ENCODE measurements around the gene AP1AR.
A peak's percentile ranks its signal among the peaks of the same experiment; 100 is the strongest.

The AP1AR gene

GRCh38 chr4:112257098-112257497 lies 25.5 kb downstream of the AP1AR start:
- no peaks in the 10 kb centered on the region for H3K36me3 ChIP-seq (ENCODE audit: insufficient read depth, low read length)
- TF ChIP-seq CTCF (IDR thresholded peaks at IDR 0.05; ENCODE audit: low read length) (no peak), EZH2 (IDR thresholded peaks at IDR 0.05; ENCODE audit: borderline replicate concordance, low read length) (no peak)
- no peaks in the 10 kb centered on the region for H3K27me3 ChIP-seq (ENCODE audit: insufficient read depth, low read length)
- H3K4me3 ChIP-seq (ENCODE audit: low read depth, low read length, poor library complexity, severe bottlenecking): no peak overlapping the region
- no peak overlapping the region for H3K9ac ChIP-seq (ENCODE audit: low read length)
- H3K79me2 ChIP-seq (ENCODE audit: insufficient read depth, low read length): no peaks in the 10 kb centered on the region
- peaks cover 8% of the 10 kb centered on the region for H3K4me1 ChIP-seq (ENCODE audit: insufficient read depth, low read length, severe bottlenecking)
- H3K4me2 ChIP-seq (ENCODE audit: low read length): no peak overlapping the region
- H3K27ac ChIP-seq (ENCODE audit: low read depth, low read length, poor library complexity, severe bottlenecking): no peak overlapping the region
- no peaks in the 10 kb centered on the region for H4K20me1 ChIP-seq (ENCODE audit: insufficient read depth, low read length)
- H2AFZ ChIP-seq (ENCODE audit: low read length): no peak overlapping the region
- no peaks in the 10 kb centered on the region for H3K9me3 ChIP-seq (ENCODE audit: low read length)
- no peaks in the 10 kb centered on the region for H3K9me2 ChIP-seq (ENCODE audit: low read depth, low read length)
- H3F3A ChIP-seq (ENCODE audit: insufficient read depth, low read length): no peaks in the 10 kb centered on the region

- H3K9me2 ChIP-seq (ENCODE audit: low read depth, low read length): no peaks in the 10 kb centered on the region
- peaks cover 4% of the 10 kb centered on the region; the same call in 1 of the 2 replicates for H3K36me3 ChIP-seq (ENCODE audit: insufficient read depth, low read length)
- no peaks in the 10 kb centered on the region for H3F3A ChIP-seq (ENCODE audit: insufficient read depth, low read length)
- H4K20me1 ChIP-seq (ENCODE audit: insufficient read depth, low read length): no peaks in the 10 kb centered on the region
- H3K4me2 ChIP-seq (ENCODE audit: low read length): no peak overlapping the region
- H2AFZ ChIP-seq (ENCODE audit: low read length): no peak overlapping the region
- H3K27ac ChIP-seq (ENCODE audit: low read depth, low read length, poor library complexity, severe bottlenecking): no peak overlapping the region
- TF ChIP-seq CTCF (IDR thresholded peaks at IDR 0.05; ENCODE audit: low read length) (peak; percentile 46), EZH2 (IDR thresholded peaks at IDR 0.05; ENCODE audit: borderline replicate concordance, low read length) (no peak)
- no peaks in the 10 kb centered on the region for H3K9me3 ChIP-seq (ENCODE audit: low read length)
- H3K9ac ChIP-seq (ENCODE audit: low read length): no peak overlapping the region
- no peaks in the 10 kb centered on the region for H3K27me3 ChIP-seq (ENCODE audit: insufficient read depth, low read length)
- H3K79me2 ChIP-seq (ENCODE audit: insufficient read depth, low read length): no peaks in the 10 kb centered on the region
- no peak overlapping the region for H3K4me3 ChIP-seq (ENCODE audit: low read depth, low read length, poor library complexity, severe bottlenecking)
- no peaks in the 10 kb centered on the region for H3K4me1 ChIP-seq (ENCODE audit: insufficient read depth, low read length, severe bottlenecking)
These were observed 35.2 kb downstream of the AP1AR start for GRCh38 chr4:112266823-112267222.

GRCh38 chr4:112270051-112270450 lies 38.5 kb downstream of the AP1AR start:
- no peaks in the 10 kb centered on the region for H3K4me1 ChIP-seq (ENCODE audit: insufficient read depth, low read length, severe bottlenecking)
- TF ChIP-seq EZH2 (IDR thresholded peaks at IDR 0.05; ENCODE audit: borderline replicate concordance, low read length): no peak
- TF ChIP-seq CTCF (IDR thresholded peaks at IDR 0.05; ENCODE audit: low read length): no peak
- no peak overlapping the region for H3K4me2 ChIP-seq (ENCODE audit: low read length)
- no peak overlapping the region for H2AFZ ChIP-seq (ENCODE audit: low read length)
- 0 out of 2 replicates have a peak, but pooled peaks cover 6% of the 10 kb centered on the region for H3K79me2 ChIP-seq (ENCODE audit: insufficient read depth, low read length)
- no peaks in the 10 kb centered on the region for H3K9me2 ChIP-seq (ENCODE audit: low read depth, low read length)
- H3K9ac ChIP-seq (ENCODE audit: low read length): no peak overlapping the region
- H3K36me3 ChIP-seq (ENCODE audit: insufficient read depth, low read length): peaks cover 13% of the 10 kb centered on the region; the same call in 1 of the 2 replicates
- 0 out of 2 replicates have a peak, but pooled peaks cover 3% of the 10 kb centered on the region for H3F3A ChIP-seq (ENCODE audit: insufficient read depth, low read length)
- no peaks in the 10 kb centered on the region for H3K27me3 ChIP-seq (ENCODE audit: insufficient read depth, low read length)
- H3K27ac ChIP-seq (ENCODE audit: low read depth, low read length, poor library complexity, severe bottlenecking): no peak overlapping the region
- no peak overlapping the region for H3K4me3 ChIP-seq (ENCODE audit: low read depth, low read length, poor library complexity, severe bottlenecking)
- H4K20me1 ChIP-seq (ENCODE audit: insufficient read depth, low read length): no peaks in the 10 kb centered on the region
- H3K9me3 ChIP-seq (ENCODE audit: low read length): no peaks in the 10 kb centered on the region

All from OCI-LY1 (cell line).